ENCODE data around the gene ALKBH6. TPM values are rescaled to one million over a fixed set of nuclear protein-coding genes. Genes with fewer than 3 reads are reported as not detected.

The ALKBH6 gene
- total RNA-seq, 2 donors from 2014 or later, result 36.3 to 38.7 TPM

DNA sequence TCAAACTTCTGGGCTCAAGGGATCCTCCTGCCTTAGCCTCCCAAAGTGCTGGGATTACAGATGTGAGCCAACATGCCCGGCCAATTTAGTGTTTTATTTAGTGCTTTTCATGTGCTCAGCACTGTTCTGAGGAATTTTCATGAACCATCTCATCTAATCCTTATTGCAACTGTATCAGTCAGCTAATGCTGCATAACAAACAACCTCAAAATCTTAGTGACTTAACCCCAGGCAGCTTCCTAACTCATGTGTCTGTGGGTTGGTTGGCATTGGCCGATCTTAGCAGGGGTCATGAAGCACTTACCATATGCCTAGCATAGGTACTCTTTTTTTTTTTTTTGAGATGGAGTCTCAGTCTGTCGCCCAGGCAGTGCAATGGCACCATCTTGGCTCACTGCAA is 25.2 kb downstream of the ALKBH6 start:
- Histone ChIP-seq H3K27me3 (ENCODE audit: control insufficient read depth, insufficient read depth, low read length, poor library complexity, severe bottlenecking) (peaks cover 26% of the 10 kb centered on the region), H3K4me3 (ENCODE audit: low read length) (no peak overlapping the region), H3K36me3 (ENCODE audit: control insufficient read depth, insufficient read depth, low read length) (no peaks in the 10 kb centered on the region), H3K27ac (ENCODE audit: low read depth, low read length) (no peak overlapping the region), H3K4me1 (ENCODE audit: control insufficient read depth, insufficient read depth, low read length) (no peaks in the 10 kb centered on the region), H3K9me3 (ENCODE audit: control insufficient read depth, low read length) (no peaks in the 10 kb centered on the region), H3K9ac (ENCODE audit: extremely low read depth, low read length, poor library complexity, severe bottlenecking) (no peak overlapping the region)
- WGBS, 2 experiments (ENCODE audit: insufficient coverage in 1 of 2, insufficient read length in 1 of 2), result 86 to 100% methylated on average over 1 to 3 of the region's 3 CpGs
- no peak for TF ChIP-seq CTCF (conservative IDR thresholded peaks at IDR 0.05)
- no peaks in the 10 kb centered on the region for H3K9me3 Mint-ChIP-seq
- no peaks in the 10 kb centered on the region for H3K36me3 Mint-ChIP-seq (ENCODE audit: low read depth)
- no peak overlapping the region for H3K27ac Mint-ChIP-seq
- H3K27me3 Mint-ChIP-seq (ENCODE audit: insufficient read depth), result peaks cover 63% of the 10 kb centered on the region
- no peak for DNase-seq
- H3K4me3 Mint-ChIP-seq, result no peak overlapping the region
- peaks cover 3% of the 10 kb centered on the region for H3K4me1 Mint-ChIP-seq

DNA sequence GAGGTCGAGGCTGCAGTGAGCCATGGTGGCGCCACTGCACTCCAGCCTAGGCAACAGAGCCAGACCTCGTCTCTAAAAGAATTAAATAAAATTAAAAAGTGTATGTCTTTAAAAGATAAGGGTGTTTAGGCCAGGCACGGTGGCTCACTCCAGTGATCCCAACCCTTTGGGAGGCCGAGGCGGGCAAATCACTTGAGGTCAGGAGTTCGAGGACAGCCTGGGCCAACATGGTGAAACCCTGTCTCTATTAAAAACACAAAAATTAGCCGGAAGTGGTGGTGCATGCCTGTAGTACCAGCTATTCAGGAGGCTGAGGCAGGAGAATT is 26.5 kb downstream of the ALKBH6 start:
- DNase-seq, result no peak
- H3K9me3 ChIP-seq (ENCODE audit: control insufficient read depth, low read length), result no peaks in the 10 kb centered on the region
- peaks cover 76% of the 10 kb centered on the region for H3K27me3 Mint-ChIP-seq (ENCODE audit: insufficient read depth)
- peaks cover 3% of the 10 kb centered on the region for H3K4me1 Mint-ChIP-seq
- peak; percentile 41 for TF ChIP-seq CTCF (conservative IDR thresholded peaks at IDR 0.05)
- no peak overlapping the region for H3K27ac Mint-ChIP-seq
- no peak overlapping the region for H3K27ac ChIP-seq (ENCODE audit: low read depth, low read length)
- no peaks in the 10 kb centered on the region for H3K36me3 ChIP-seq (ENCODE audit: control insufficient read depth, insufficient read depth, low read length)
- no peak overlapping the region for H3K9ac ChIP-seq (ENCODE audit: extremely low read depth, low read length, poor library complexity, severe bottlenecking)
- H3K4me3 ChIP-seq (ENCODE audit: low read length), result no peak overlapping the region
- 40 to 49% methylated on average over 5 to 8 of the region's 8 CpGs for WGBS, 2 experiments (ENCODE audit: insufficient coverage in 1 of 2, insufficient read length in 1 of 2)
- H3K9me3 Mint-ChIP-seq, result no peaks in the 10 kb centered on the region
- no peaks in the 10 kb centered on the region for H3K4me1 ChIP-seq (ENCODE audit: control insufficient read depth, insufficient read depth, low read length)
- H3K36me3 Mint-ChIP-seq (ENCODE audit: low read depth), result no peaks in the 10 kb centered on the region
- peak overlapping the region; percentile 59 for H3K4me3 Mint-ChIP-seq
- H3K27me3 ChIP-seq (ENCODE audit: control insufficient read depth, insufficient read depth, low read length, poor library complexity, severe bottlenecking), result peaks cover 27% of the 10 kb centered on the region

GRCh38 chr19:35986664-35987570 is 27.1 kb downstream of the ALKBH6 start:
- Histone ChIP-seq H3K4me1 (ENCODE audit: control insufficient read depth, insufficient read depth, low read length) (no peaks in the 10 kb centered on the region), H3K27me3 (ENCODE audit: control insufficient read depth, insufficient read depth, low read length, poor library complexity, severe bottlenecking) (peaks cover 33% of the 10 kb centered on the region), H3K9me3 (ENCODE audit: control insufficient read depth, low read length) (no peaks in the 10 kb centered on the region), H3K36me3 (ENCODE audit: control insufficient read depth, insufficient read depth, low read length) (no peaks in the 10 kb centered on the region), H3K9ac (ENCODE audit: extremely low read depth, low read length, poor library complexity, severe bottlenecking) (no peak overlapping the region), H3K4me3 (ENCODE audit: low read length) (peak overlapping the region; percentile 56), H3K27ac (ENCODE audit: low read depth, low read length) (no peak overlapping the region)
- H3K27me3 Mint-ChIP-seq (ENCODE audit: insufficient read depth), result peaks cover 82% of the 10 kb centered on the region
- no peak overlapping the region for H3K27ac Mint-ChIP-seq
- H3K4me1 Mint-ChIP-seq, result peaks cover 3% of the 10 kb centered on the region
- H3K36me3 Mint-ChIP-seq (ENCODE audit: low read depth), result no peaks in the 10 kb centered on the region
- 11 to 14% methylated on average over 35 to 54 of the region's 54 CpGs for WGBS, 2 experiments (ENCODE audit: insufficient coverage in 1 of 2, insufficient read length in 1 of 2)
- H3K4me3 Mint-ChIP-seq, result peak overlapping the region; percentile 59
- peak; percentile 87 for DNase-seq
- no peaks in the 10 kb centered on the region for H3K9me3 Mint-ChIP-seq
- TF ChIP-seq CTCF (conservative IDR thresholded peaks at IDR 0.05), result no peak
